ENCODE results near the gene ADAMTSL5.

GRCh38 chr19:1505012-1505411, 7.8 kb downstream of the ADAMTSL5 start:
- TF ChIP-seq CTCF (conservative IDR thresholded peaks at IDR 0.05; ENCODE audit: low read length) (no peak), EZH2phosphoT487 (IDR thresholded peaks at IDR 0.05; ENCODE audit: borderline replicate concordance) (no peak)
